Brain pericyte (primary cell): ENCODE results near the gene MGAT5.
"Not testable (repeated sequence)": the region's sequence is repeated elsewhere in the genome, so short reads cannot be mapped to it uniquely, and the experiment has no call there.

Source experiments
- DNase-seq: peaks from one replicate; pipeline ENCODE4 v3.0.0-alpha.2; 2012; ENCODE audit warnings: low read depth, low spot score

MGAT5 gene

GRCh38 chr2:134468776-134469175 lies 214.9 kb downstream of the MGAT5 start:
- no peak for DNase-seq

- no peak for DNase-seq
Observed at GRCh38 chr2:134469516-134470115, 215.7 kb downstream of the MGAT5 start.

- no peak for DNase-seq
Observed at GRCh38 chr2:134470561-134471168, 216.8 kb downstream of the MGAT5 start.

GRCh38 chr2:134476982-134477381 lies 223.1 kb downstream of the MGAT5 start:
- DNase-seq: not testable (repeated sequence)

- no peak for DNase-seq
Observed at GRCh38 chr2:134479696-134480330, 225.9 kb downstream of the MGAT5 start.

GRCh38 chr2:134482131-134482723 lies 228.4 kb downstream of the MGAT5 start:
- DNase-seq: no peak

- no peak for DNase-seq
Observed at GRCh38 chr2:134482766-134483340, 229.0 kb downstream of the MGAT5 start.

GRCh38 chr2:134489732-134490384 lies 236.0 kb downstream of the MGAT5 start:
- no peak for DNase-seq

GRCh38 chr2:134490559-134490958 lies 236.7 kb downstream of the MGAT5 start:
- DNase-seq: no peak

- DNase-seq: no peak
Observed at GRCh38 chr2:134491022-134491421, 237.2 kb downstream of the MGAT5 start.

GRCh38 chr2:134491771-134492441 lies 238.0 kb downstream of the MGAT5 start:
- no peak for DNase-seq

- DNase-seq: no peak
Observed at GRCh38 chr2:134493797-134494196, 239.9 kb downstream of the MGAT5 start.

- no peak for DNase-seq
Observed at GRCh38 chr2:134498654-134499053, 244.8 kb downstream of the MGAT5 start.

GRCh38 chr2:134499307-134499926 lies 245.5 kb downstream of the MGAT5 start:
- DNase-seq: no peak

GRCh38 chr2:134500211-134500935 lies 246.5 kb downstream of the MGAT5 start:
- no peak for DNase-seq

- DNase-seq: no peak
Observed at GRCh38 chr2:134501476-134502091, 247.7 kb downstream of the MGAT5 start.

- no peak for DNase-seq
Observed at GRCh38 chr2:134502104-134502503, 248.2 kb downstream of the MGAT5 start.
